Measurements from ENCODE around the gene RARA.

Gene RARA

DNA sequence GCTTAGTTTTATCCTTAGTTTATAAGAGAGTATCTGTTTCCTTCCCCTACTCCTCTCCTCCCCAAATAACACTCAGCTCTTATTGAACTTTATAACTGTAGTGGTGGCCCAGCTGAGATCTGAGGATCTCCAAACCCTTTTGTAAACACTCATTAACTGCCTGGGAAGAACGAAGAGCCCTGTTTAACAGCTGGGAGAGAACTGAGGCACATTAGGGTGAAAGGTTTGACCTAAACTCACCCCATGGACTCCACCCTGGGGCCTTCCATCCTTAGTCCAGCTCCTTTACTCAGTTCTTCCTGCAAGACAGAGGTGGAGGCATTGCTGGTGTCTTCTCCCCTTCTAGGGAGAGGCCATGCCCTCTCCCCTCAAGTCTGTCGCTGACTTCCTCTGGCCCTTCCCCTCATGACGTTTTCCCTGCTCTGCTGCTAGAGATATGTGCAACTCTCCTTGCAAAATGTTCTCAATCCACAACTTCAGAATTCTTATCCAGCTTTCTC, 1.2 kb upstream of the RARA start:
- no peak for TF ChIP-seq GATA3 (IDR thresholded peaks at IDR 0.05; ENCODE audit: low read depth, low read length)

GRCh38 chr17:40309949-40310510, 1.1 kb downstream of the RARA start:
- TF ChIP-seq GATA3 (IDR thresholded peaks at IDR 0.05; ENCODE audit: low read depth, low read length): no peak
- no peak for TF ChIP-seq GATA2 (IDR thresholded peaks at IDR 0.05; ENCODE audit: low read depth, low read length)

DNA sequence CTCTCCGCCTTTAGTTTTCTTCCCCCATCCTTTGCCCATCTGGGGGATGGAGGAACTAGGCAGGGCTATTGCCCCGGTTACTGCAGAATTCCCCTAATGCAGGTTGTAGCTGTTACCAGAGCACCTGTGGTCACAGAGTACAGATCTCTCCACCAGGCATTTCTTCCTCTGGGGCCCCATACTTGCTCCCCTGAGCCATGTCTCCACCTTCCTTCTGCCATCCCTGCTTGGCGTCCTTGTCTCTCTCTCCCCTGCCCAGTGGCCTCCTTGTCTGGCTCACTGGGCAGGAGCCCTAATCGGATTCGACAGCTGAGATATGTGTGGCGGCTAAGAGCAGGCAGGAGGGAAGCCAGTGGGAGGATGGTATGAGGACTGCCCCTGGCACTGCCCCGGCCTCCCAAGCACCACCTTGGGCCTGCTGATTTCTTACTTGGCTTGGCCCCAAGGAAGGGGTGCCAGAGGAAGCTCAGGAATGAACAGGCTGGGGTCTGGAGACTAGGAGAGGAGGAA, 2.0 kb downstream of the RARA start:
- TF ChIP-seq GATA2 (IDR thresholded peaks at IDR 0.05; ENCODE audit: low read depth, low read length) (0 out of 2 replicates have a peak, but pooled peaks have one; percentile 28), GATA3 (IDR thresholded peaks at IDR 0.05; ENCODE audit: low read depth, low read length) (no peak)

GRCh38 chr17:40311575-40311974, 2.6 kb downstream of the RARA start:
- TF ChIP-seq GATA3 (IDR thresholded peaks at IDR 0.05; ENCODE audit: low read depth, low read length): no peak
- no peak for TF ChIP-seq GATA2 (IDR thresholded peaks at IDR 0.05; ENCODE audit: low read depth, low read length)

- TF ChIP-seq GATA2 (IDR thresholded peaks at IDR 0.05; ENCODE audit: low read depth, low read length): no peak
- no peak for TF ChIP-seq GATA3 (IDR thresholded peaks at IDR 0.05; ENCODE audit: low read depth, low read length)
Observed at GRCh38 chr17:40312131-40312731, 3.3 kb downstream of the RARA start.

GRCh38 chr17:40312893-40313667, 4.1 kb downstream of the RARA start:
- no peak for TF ChIP-seq GATA2 (IDR thresholded peaks at IDR 0.05; ENCODE audit: low read depth, low read length)

DNA sequence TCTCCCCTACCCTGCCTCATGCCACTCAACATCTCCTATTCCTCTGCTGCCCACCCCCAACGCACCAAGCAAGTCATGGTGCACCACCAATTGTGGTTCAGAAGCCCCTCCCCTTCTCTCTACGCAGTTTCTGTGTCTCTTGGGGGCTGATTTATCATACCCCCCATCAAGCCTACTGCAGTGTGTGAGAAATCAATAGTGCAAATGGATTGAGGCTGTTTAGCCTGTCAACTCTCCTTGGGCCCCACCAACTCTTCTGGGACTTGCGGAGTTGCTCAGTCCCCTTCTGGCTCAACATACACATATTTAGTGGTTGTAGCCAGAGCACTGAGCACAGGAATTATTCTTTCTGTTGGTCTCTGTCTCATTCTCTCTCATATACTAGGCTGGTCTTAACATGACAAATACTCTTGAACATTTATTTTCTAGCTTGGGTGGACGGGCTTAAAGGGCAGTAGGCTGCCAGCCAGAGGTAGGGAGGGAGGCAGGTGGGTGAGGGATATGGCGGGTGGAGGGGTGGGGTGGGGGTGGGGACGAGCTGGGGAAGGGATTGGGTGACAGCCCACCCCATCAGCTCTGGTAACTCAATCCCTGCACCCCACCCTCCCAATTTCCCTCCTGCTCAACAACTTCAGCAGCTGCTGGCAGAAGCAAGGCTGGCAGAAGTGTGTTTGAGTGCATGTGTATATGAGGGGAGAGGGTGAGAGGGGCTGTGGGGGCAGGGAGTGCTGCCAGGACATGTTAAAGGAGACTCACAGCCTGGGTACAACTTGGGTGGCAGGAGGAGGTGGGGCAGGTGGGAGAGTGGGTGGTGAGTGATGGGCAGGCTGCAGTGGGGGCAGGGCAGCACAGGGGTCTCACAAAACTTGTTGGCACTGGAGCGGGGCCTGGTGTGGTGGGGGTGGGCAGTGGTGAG, 4.9 kb downstream of the RARA start:
- TF ChIP-seq GATA3 (IDR thresholded peaks at IDR 0.05; ENCODE audit: low read depth, low read length) (no peak), GATA2 (IDR thresholded peaks at IDR 0.05; ENCODE audit: low read depth, low read length) (no peak)

DNA sequence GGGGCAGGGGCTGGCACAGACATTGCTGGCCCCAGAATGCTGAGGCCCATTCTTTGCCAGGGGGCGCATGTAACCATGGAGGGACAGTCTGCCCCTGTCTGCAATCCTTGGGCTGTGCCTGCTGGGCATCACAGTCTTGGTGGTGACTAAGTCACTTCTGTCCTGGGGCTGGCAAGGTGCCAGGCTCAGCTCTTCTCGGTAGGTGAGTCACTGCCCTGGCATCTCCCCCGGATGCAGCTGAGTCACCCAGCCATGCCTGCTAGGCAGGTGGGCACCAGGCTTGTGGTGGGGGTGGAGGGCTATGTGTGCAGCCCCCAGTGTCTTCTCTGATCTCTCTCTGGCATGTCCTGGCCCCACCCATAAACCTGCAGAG, 5.6 kb downstream of the RARA start:
- no peak for TF ChIP-seq GATA2 (IDR thresholded peaks at IDR 0.05; ENCODE audit: low read depth, low read length)

DNA sequence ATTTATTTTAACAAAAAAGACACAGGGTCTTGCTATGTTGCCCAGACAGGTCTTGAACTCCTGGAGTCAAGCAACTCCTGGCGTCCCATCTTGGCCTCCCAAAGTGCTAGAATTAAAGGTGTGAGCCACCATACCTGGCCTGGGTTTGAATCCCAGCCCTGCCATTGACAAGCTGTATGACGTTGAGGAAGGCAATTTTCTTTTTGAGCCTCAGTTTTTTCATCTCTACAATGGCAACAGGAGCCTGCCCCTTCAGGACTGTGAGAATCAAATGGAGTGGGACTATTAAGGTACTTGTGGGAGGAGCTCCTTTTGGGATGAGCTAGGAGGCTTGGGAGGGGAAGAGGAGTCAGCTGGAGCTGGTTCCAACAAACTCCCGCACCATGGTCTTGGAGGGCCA, 6.2 kb downstream of the RARA start:
- no peak for TF ChIP-seq GATA2 (IDR thresholded peaks at IDR 0.05; ENCODE audit: low read depth, low read length)
- TF ChIP-seq GATA3 (IDR thresholded peaks at IDR 0.05; ENCODE audit: low read depth, low read length): no peak

DNA sequence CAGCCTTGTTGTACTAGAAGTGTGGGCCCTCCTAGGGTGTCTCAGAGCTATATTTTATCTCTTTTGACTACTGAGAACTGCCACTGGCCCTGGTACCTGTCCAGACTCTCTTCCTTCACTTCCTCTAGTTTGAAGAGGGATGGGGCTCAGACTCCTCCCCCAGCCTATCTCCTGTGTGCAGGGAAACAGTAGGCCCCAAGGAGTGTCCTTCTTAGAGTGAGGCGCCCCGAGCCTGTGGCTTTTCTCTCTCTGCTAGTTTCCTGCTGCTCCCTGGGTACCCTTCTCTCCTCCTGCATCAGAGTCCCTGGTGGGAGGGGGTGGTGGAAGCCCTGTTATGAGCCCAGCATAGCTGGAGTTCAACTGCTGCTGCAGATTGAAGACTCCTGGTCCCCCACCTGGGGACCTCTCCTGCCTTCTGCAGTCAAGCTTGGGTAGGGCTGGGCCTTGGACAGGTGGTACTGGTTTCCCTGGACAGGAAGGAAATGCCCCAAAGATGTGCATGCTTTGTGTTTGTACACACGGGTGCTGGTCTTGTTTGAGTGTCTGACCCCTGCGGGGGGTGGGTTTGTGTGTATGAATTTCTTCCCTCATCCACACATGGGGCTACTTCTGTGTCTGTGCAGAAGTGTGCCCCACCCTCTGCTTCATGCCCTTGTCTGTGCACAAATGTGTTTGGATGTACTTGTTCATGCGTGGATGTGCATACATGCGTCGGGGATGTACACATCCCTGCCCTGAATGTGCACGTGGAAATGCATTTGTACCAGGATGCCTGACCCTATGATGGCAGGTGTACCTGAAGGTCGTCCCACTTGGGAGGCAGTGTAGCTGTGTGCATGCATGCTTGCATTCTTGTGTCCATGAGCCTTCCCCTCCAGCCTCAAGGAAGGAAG, 6.9 kb downstream of the RARA start:
- no peak for TF ChIP-seq GATA3 (IDR thresholded peaks at IDR 0.05; ENCODE audit: low read depth, low read length)
- no peak for TF ChIP-seq GATA2 (IDR thresholded peaks at IDR 0.05; ENCODE audit: low read depth, low read length)

GRCh38 chr17:40316571-40317344, 7.8 kb downstream of the RARA start:
- no peak for TF ChIP-seq GATA2 (IDR thresholded peaks at IDR 0.05; ENCODE audit: low read depth, low read length)
- no peak for TF ChIP-seq GATA3 (IDR thresholded peaks at IDR 0.05; ENCODE audit: low read depth, low read length)

- TF ChIP-seq GATA3 (IDR thresholded peaks at IDR 0.05; ENCODE audit: low read depth, low read length) (no peak), GATA2 (IDR thresholded peaks at IDR 0.05; ENCODE audit: low read depth, low read length) (no peak)
Observed at GRCh38 chr17:40317345-40317873, 8.4 kb downstream of the RARA start.

All from SH-SY5Y (cell line).